Suprapubic skin (tissue), 4 donors: ENCODE measurements around the gene UQCRHL.

Experiments used
- POLR2A ChIP-seq, 2 donors: fragments of 450-650 bp; IDR thresholded peaks; one replicate each; pipeline ENCODE4 v1.6.1; 2017; ENCODE audit warnings: antibody characterized with exemption in 2 of 2, mild to moderate bottlenecking in 2 of 2, moderate library complexity in 2 of 2
- POLR2AphosphoS5 ChIP-seq, 3 donors: sonication (generic); formaldehyde crosslinking; IDR thresholded peaks; one replicate each; pipeline ENCODE4 v1.6.1; 2017; ENCODE audit warnings: antibody characterized with exemption in 3 of 3
- TF ChIP-seq, protein P1 (sequence below), 2 donors: fragments of 200-600 bp in 1 of 2; fragments of 450-650 bp in 1 of 2; sonication (generic) in 1 of 2; IDR thresholded peaks; one replicate each; pipeline ENCODE4 v1.5.1; 2016 to 2019; ENCODE audit warnings: antibody characterized with exemption in 2 of 2, mild to moderate bottlenecking in 1 of 2, moderate library complexity in 1 of 2

DNA sequence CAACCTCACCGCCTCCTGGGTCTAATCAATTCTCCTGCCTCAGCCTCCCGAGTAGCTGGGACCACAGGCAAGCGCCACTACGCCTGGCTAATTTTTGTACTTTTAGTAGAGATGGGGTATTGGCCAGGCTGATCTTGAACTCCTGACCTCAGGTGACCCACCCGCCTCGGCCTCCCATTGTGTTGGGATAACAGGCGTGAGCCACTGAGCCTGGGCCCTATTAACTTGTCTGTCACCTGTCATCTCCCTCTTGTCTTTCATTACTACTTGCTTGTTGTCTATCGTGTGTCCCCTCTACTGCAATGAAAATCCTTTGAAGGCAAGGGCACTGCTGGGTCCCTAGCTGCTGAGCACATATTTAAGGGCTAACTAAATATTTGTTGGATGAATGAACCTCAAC lies 3.4 kb downstream of the UQCRHL start:
- TF ChIP-seq POLR2A (IDR thresholded peaks at IDR 0.05) (no peak), POLR2AphosphoS5 (IDR thresholded peaks at IDR 0.05) (no peak)
- TF ChIP-seq, protein P1, sequence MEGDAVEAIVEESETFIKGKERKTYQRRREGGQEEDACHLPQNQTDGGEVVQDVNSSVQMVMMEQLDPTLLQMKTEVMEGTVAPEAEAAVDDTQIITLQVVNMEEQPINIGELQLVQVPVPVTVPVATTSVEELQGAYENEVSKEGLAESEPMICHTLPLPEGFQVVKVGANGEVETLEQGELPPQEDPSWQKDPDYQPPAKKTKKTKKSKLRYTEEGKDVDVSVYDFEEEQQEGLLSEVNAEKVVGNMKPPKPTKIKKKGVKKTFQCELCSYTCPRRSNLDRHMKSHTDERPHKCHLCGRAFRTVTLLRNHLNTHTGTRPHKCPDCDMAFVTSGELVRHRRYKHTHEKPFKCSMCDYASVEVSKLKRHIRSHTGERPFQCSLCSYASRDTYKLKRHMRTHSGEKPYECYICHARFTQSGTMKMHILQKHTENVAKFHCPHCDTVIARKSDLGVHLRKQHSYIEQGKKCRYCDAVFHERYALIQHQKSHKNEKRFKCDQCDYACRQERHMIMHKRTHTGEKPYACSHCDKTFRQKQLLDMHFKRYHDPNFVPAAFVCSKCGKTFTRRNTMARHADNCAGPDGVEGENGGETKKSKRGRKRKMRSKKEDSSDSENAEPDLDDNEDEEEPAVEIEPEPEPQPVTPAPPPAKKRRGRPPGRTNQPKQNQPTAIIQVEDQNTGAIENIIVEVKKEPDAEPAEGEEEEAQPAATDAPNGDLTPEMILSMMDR (IDR thresholded peaks at IDR 0.05), result no peak
